HepG2 (cell line): Measurements from ENCODE around the gene CTIF. TPM values are rescaled to one million over a fixed set of nuclear protein-coding genes. Genes with fewer than 3 reads are reported as not detected.

Source experiments
- BRD4 ChIP-seq: sonication (generic); formaldehyde crosslinking; IDR thresholded peaks from 2 replicates; pipeline ENCODE4 v1.4.0; 2020; ENCODE audit warnings: missing genetic modification reagents
- HNF4G ChIP-seq, 2 experiments: sonication (generic) in 1 of 2; formaldehyde crosslinking in 1 of 2; IDR thresholded peaks; 2 replicates each; pipeline versions ENCODE4 v1.4.0 to v1.6.1; 2011 to 2020; ENCODE audit warnings: borderline replicate concordance in 2 of 2, low read depth in 2 of 2, mild to moderate bottlenecking in 2 of 2, low read length in 1 of 2, missing genetic modification reagents in 1 of 2, moderate library complexity in 1 of 2
- ISX ChIP-seq: sonication (generic); formaldehyde crosslinking; conservative IDR thresholded peaks from 2 replicates; pipeline ENCODE4 v1.5.0; 2020; ENCODE audit warnings: missing genetic modification reagents
- NFKBIZ ChIP-seq: IDR thresholded peaks from 2 replicates; pipeline ENCODE4 v1.6.1; 2018; ENCODE audit warnings: missing genetic modification reagents, missing compliant biosample characterization
- ONECUT2 ChIP-seq: sonication (generic); formaldehyde crosslinking; IDR thresholded peaks from 2 replicates; pipeline ENCODE4 v1.4.0; 2020; ENCODE audit warnings: missing genetic modification reagents
- SMAD3 ChIP-seq: sonication (generic); formaldehyde crosslinking; IDR thresholded peaks from 2 replicates; pipeline ENCODE4 v1.4.0; 2020; ENCODE audit warnings: missing genetic modification reagents
- SOX5 ChIP-seq: IDR thresholded peaks from 2 replicates; pipeline ENCODE4 v1.6.1; 2016; ENCODE audit warnings: borderline replicate concordance
- STAG1 ChIP-seq: sonication (generic); formaldehyde crosslinking; IDR thresholded peaks from 2 replicates; pipeline ENCODE4 v1.4.0; 2020; ENCODE audit warnings: missing genetic modification reagents
- TCF12 ChIP-seq, 2 experiments: fragments of 450-650 bp in 1 of 2; sonication (generic) in 1 of 2; formaldehyde crosslinking in 1 of 2; IDR thresholded peaks; 2 replicates each; pipeline versions ENCODE4 v1.6.1 to v1.8.0; 2017 to 2022; ENCODE audit warnings: antibody characterized with exemption in 1 of 2, mild to moderate bottlenecking in 1 of 2, missing genetic modification reagents in 1 of 2, moderate library complexity in 1 of 2
- YEATS4 ChIP-seq: sonication (generic); formaldehyde crosslinking; IDR thresholded peaks from 2 replicates; pipeline ENCODE4 v1.4.0; 2020; ENCODE audit warnings: missing genetic modification reagents, borderline replicate concordance
- ZNF225 ChIP-seq: sonication (generic); formaldehyde crosslinking; IDR thresholded peaks from 2 replicates; pipeline ENCODE4 v1.4.0; 2020; ENCODE audit warnings: mild to moderate bottlenecking, missing genetic modification reagents
- ZNF331 ChIP-seq: sonication (generic); formaldehyde crosslinking; IDR thresholded peaks from 2 replicates; pipeline ENCODE4 v1.4.0; 2020; ENCODE audit warnings: missing genetic modification reagents
- ZNF451 ChIP-seq: sonication (generic); formaldehyde crosslinking; IDR thresholded peaks from 2 replicates; pipeline ENCODE4 v1.5.0; 2020; ENCODE audit warnings: mild to moderate bottlenecking, missing genetic modification reagents
- polyA plus RNA-seq, 8 experiments: library from polyadenylated mRNA; depleted of rRNA in 3 of 8; stranded (reverse) in 7 of 8; unstranded in 1 of 8; fragments of >200 nt; fragmentation: Illumina TruSeq in 4 of 8; extraction: Trizol in 4 of 8; gene quantifications; 2 replicates each; pipeline versions ENCODE4 v1.2.1 to v1.2.3, GENCODE V29; 2011 to 2016; ENCODE audit warnings: low read depth in 4 of 8, missing spikeins in 1 of 8, mixed read lengths in 1 of 8; ENCODE audit not compliant: insufficient read depth in 1 of 8
- total RNA-seq, 5 experiments: library from RNA; depleted of rRNA; stranded (reverse); fragments of >200 nt; fragmentation: Illumina TruSeq; extraction: Trizol; gene quantifications; 2 replicates each; pipeline ENCODE4 v1.2.3, GENCODE V29; 2016; ENCODE audit warnings: low read depth in 1 of 5
- TF ChIP-seq, protein P1 (sequence below), 2 experiments: sonication (generic) in 1 of 2; formaldehyde crosslinking in 1 of 2; IDR thresholded peaks; 2 replicates each; pipeline versions ENCODE4 v1.4.0 to v1.6.1; 2016 to 2020; ENCODE audit warnings: borderline replicate concordance in 1 of 2, low read depth in 1 of 2, mild to moderate bottlenecking in 1 of 2, missing genetic modification reagents in 1 of 2
- TF ChIP-seq, protein P2 (sequence below): sonication (generic); formaldehyde crosslinking; IDR thresholded peaks from 2 replicates; pipeline ENCODE4 v1.5.0; 2020; ENCODE audit warnings: missing genetic modification reagents
- TF ChIP-seq, protein P3 (sequence below): sonication (generic); formaldehyde crosslinking; IDR thresholded peaks from 2 replicates; pipeline ENCODE4 v1.8.1; 2023; ENCODE audit warnings: mild to moderate bottlenecking, missing genetic modification reagents, borderline replicate concordance
- TF ChIP-seq, protein P4 (sequence below): conservative IDR thresholded peaks from 2 replicates; pipeline ENCODE4 v1.6.1; 2018; ENCODE audit warnings: missing genetic modification reagents
- TF ChIP-seq, protein P5 (sequence below): sonication (generic); formaldehyde crosslinking; IDR thresholded peaks from 2 replicates; pipeline ENCODE4 v1.5.0; 2020; ENCODE audit warnings: missing genetic modification reagents

Gene CTIF
- total and polyA plus RNA-seq, 2 of the 13 experiments (the other 11 are each of a cell fraction or from before 2014, with no cell fraction given): 18.2 to 28.0 TPM

DNA sequence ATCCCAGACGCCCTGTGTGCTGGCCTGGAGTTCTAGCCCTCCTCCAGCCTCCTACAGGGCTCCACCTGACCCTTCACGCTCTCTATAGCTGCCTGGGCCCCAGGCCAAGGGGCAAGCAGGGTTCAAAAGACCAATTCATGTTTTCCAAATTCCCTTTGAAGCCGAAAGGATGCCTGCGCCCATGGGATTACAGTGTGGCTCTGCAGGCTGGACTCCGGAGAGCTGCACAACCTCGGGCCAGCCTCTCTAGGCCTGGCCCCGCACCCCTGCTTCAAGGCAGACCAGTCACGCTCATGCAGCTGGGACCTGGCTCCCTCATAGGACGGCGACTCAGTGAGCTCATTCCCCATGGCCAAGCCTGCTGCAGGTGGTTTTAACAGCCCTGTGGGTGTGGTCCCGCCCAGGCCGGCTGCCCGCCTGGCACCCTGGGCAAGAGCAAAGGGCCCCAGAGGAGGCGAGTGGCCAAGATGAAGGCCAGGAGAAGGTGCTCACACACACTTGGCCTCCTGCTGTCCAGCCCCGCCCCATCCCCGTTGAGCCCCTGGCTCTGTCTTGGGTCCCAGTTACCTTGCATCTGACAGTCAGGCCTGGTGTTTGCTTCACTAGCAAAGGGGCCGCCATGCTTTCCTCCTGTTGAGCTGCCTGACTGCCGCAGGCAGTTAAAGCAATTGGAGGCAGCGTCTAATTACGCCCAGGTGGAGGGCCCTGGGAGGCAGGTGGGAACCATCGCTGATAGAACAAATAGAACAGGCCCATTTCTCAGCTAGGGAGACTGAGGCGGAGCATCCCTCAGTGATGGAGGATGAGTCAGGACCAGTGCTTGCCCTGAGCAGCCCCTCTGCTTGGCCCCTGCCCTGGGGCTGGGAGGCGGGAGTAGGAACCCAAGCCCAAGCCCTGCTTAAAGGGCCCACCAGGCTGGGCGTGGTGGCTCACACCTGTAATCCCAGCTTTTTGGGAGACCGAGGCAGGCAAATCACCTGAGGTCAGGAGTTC, 355.1 kb downstream of the CTIF start (continued):
- TF ChIP-seq, protein P1, sequence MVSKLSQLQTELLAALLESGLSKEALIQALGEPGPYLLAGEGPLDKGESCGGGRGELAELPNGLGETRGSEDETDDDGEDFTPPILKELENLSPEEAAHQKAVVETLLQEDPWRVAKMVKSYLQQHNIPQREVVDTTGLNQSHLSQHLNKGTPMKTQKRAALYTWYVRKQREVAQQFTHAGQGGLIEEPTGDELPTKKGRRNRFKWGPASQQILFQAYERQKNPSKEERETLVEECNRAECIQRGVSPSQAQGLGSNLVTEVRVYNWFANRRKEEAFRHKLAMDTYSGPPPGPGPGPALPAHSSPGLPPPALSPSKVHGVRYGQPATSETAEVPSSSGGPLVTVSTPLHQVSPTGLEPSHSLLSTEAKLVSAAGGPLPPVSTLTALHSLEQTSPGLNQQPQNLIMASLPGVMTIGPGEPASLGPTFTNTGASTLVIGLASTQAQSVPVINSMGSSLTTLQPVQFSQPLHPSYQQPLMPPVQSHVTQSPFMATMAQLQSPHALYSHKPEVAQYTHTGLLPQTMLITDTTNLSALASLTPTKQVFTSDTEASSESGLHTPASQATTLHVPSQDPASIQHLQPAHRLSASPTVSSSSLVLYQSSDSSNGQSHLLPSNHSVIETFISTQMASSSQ (IDR thresholded peaks at IDR 0.05; ENCODE audit: low read depth): peak; percentile 47; the same call in 1 of the 2 replicates
- TF ChIP-seq, protein P1 (CRISPR knock-in tag; IDR thresholded peaks at IDR 0.05; ENCODE audit: borderline replicate concordance): peak; percentile 83; the same call in 1 of the 2 replicates
- TF ChIP-seq, protein P2, sequence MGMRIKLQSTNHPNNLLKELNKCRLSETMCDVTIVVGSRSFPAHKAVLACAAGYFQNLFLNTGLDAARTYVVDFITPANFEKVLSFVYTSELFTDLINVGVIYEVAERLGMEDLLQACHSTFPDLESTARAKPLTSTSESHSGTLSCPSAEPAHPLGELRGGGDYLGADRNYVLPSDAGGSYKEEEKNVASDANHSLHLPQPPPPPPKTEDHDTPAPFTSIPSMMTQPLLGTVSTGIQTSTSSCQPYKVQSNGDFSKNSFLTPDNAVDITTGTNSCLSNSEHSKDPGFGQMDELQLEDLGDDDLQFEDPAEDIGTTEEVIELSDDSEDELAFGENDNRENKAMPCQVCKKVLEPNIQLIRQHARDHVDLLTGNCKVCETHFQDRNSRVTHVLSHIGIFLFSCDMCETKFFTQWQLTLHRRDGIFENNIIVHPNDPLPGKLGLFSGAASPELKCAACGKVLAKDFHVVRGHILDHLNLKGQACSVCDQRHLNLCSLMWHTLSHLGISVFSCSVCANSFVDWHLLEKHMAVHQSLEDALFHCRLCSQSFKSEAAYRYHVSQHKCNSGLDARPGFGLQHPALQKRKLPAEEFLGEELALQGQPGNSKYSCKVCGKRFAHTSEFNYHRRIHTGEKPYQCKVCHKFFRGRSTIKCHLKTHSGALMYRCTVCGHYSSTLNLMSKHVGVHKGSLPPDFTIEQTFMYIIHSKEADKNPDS (CRISPR knock-in tag): 0 out of 2 replicates have a peak, but pooled peaks have one; percentile 62
- TF ChIP-seq NFKBIZ (CRISPR knock-in tag) (0 out of 2 replicates have a peak, but pooled peaks have one; percentile 27), YEATS4 (CRISPR knock-in tag) (peak; percentile 66; the same call in 1 of the 2 replicates), STAG1 (peak; percentile 18), BRD4 (CRISPR knock-in tag) (no peak), ONECUT2 (CRISPR knock-in tag) (no peak), TCF12 (IDR thresholded peaks at IDR 0.05) (no peak), TCF12 (CRISPR knock-in tag; IDR thresholded peaks at IDR 0.05) (no peak), HNF4G (IDR thresholded peaks at IDR 0.05; ENCODE audit: borderline replicate concordance, low read depth, low read length) (peak; percentile 91), HNF4G (CRISPR knock-in tag; IDR thresholded peaks at IDR 0.05; ENCODE audit: borderline replicate concordance, low read depth) (peak; percentile 84), SMAD3 (peak; percentile 64; the same call in 1 of the 2 replicates), ZNF451 (CRISPR knock-in tag) (peak; percentile 59; the same call in 1 of the 2 replicates), ZNF225 (CRISPR knock-in tag) (peak; percentile 14), ZNF331 (CRISPR knock-in tag) (peak; percentile 87), ISX (no peak), SOX5 (CRISPR knock-in tag) (peak; percentile 80; the same call in 1 of the 2 replicates)
- TF ChIP-seq, protein P3, sequence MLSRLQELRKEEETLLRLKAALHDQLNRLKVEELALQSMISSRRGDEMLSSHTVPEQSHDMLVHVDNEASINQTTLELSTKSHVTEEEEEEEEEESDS: no peak
- TF ChIP-seq, protein P4, sequence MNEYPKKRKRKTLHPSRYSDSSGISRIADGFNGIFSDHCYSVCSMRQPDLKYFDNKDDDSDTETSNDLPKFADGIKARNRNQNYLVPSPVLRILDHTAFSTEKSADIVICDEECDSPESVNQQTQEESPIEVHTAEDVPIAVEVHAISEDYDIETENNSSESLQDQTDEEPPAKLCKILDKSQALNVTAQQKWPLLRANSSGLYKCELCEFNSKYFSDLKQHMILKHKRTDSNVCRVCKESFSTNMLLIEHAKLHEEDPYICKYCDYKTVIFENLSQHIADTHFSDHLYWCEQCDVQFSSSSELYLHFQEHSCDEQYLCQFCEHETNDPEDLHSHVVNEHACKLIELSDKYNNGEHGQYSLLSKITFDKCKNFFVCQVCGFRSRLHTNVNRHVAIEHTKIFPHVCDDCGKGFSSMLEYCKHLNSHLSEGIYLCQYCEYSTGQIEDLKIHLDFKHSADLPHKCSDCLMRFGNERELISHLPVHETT (CRISPR knock-in tag): no peak
- TF ChIP-seq, protein P5, sequence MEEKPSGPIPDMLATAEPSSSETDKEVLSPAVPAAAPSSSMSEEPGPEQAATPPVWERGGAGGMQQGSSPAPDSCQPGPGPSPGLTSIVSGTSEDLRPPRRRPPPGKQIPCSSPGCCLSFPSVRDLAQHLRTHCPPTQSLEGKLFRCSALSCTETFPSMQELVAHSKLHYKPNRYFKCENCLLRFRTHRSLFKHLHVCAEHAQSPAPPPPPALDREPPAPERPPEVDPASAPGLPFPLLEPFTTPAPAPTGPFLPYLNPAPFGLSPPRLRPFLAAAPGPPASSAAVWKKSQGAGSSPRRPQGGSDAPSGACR (CRISPR knock-in tag): 0 out of 2 replicates have a peak, but pooled peaks have one; percentile 28
